Muscle of arm (tissue), 14 donors: ENCODE data around the gene STX18. TPM values are rescaled to one million over a fixed set of nuclear protein-coding genes. Genes with fewer than 3 reads are reported as not detected.
A peak's percentile ranks its signal among the peaks of the same experiment; 100 is the strongest.
"Not testable (repeated sequence)": the region's sequence is repeated elsewhere in the genome, so short reads cannot be mapped to it uniquely, and the experiment has no call there.

Source experiments
- DNase-seq: peaks from one replicate; pipeline ENCODE4 v3.0.0-alpha.2; 2013
- long read RNA-seq, 11 donors: transcript quantifications; one replicate each; lab custom pipeline, GENCODE V29; 2026
- polyA plus RNA-seq, 12 donors: library from polyadenylated mRNA; unstranded; fragments of 120-200 nt; gene quantifications; one replicate each; pipeline ENCODE4 v1.2.1, GENCODE V29; 2013; ENCODE audit not compliant: insufficient read length in 12 of 12

Gene STX18
- polyA plus RNA-seq = 10 to 100 TPM in 11 of 12 donors, not detected in 1; 25.3 to 54.9 (median 32.5) TPM
- long read RNA-seq, donor 1, transcript STX18-201 (11 exons, 2,138 nt) = major isoform, 7 of 22 reads
- long read RNA-seq, donor 1, partial matches to known transcripts = 13 of 22 reads
- long read RNA-seq, donor 1, other reads (novel, unspliced or antisense) = 0 of 22 reads
- long read RNA-seq, donor 2, transcript STX18-201 (11 exons, 2,138 nt) = major isoform, 10 of 16 reads
- long read RNA-seq, donor 2, partial matches to known transcripts = 5 of 16 reads
- long read RNA-seq, donor 2, other reads (novel, unspliced or antisense) = 0 of 16 reads
- long read RNA-seq, donor 3, partial matches to known transcripts = 0 of 4 reads
- long read RNA-seq, donor 3, other reads (novel, unspliced or antisense) = 0 of 4 reads
- long read RNA-seq, donor 4, partial matches to known transcripts = 0 of 4 reads
- long read RNA-seq, donor 4, other reads (novel, unspliced or antisense) = 0 of 4 reads
- long read RNA-seq, donor 5, transcript STX18-201 (11 exons, 2,138 nt) = major isoform, 10 of 10 reads
- long read RNA-seq, donor 5, partial matches to known transcripts = 0 of 10 reads
- long read RNA-seq, donor 5, other reads (novel, unspliced or antisense) = 0 of 10 reads
- long read RNA-seq, donor 6, transcript STX18-201 (11 exons, 2,138 nt) = major isoform, 6 of 6 reads
- long read RNA-seq, donor 6, partial matches to known transcripts = 0 of 6 reads
- long read RNA-seq, donor 6, other reads (novel, unspliced or antisense) = 0 of 6 reads
- long read RNA-seq, donor 7, transcript STX18-201 (11 exons, 2,138 nt) = major isoform, 7 of 8 reads
- long read RNA-seq, donor 7, partial matches to known transcripts = 0 of 8 reads
- long read RNA-seq, donor 7, other reads (novel, unspliced or antisense) = 0 of 8 reads
- long read RNA-seq, donor 8, transcript STX18-201 (11 exons, 2,138 nt) = major isoform, 11 of 14 reads
- long read RNA-seq, donor 8, partial matches to known transcripts = 0 of 14 reads
- long read RNA-seq, donor 8, other reads (novel, unspliced or antisense) = 0 of 14 reads
- long read RNA-seq, donor 9, transcript STX18-201 (11 exons, 2,138 nt) = major isoform, 10 of 16 reads
- long read RNA-seq, donor 9, partial matches to known transcripts = 6 of 16 reads
- long read RNA-seq, donor 9, other reads (novel, unspliced or antisense) = 0 of 16 reads
- long read RNA-seq, donor 10, transcript STX18-201 (11 exons, 2,138 nt) = major isoform, 9 of 9 reads
- long read RNA-seq, donor 10, partial matches to known transcripts = 0 of 9 reads
- long read RNA-seq, donor 10, other reads (novel, unspliced or antisense) = 0 of 9 reads
- long read RNA-seq, donor 11, transcript STX18-201 (11 exons, 2,138 nt) = major isoform, 6 of 7 reads
- long read RNA-seq, donor 11, partial matches to known transcripts = 0 of 7 reads
- long read RNA-seq, donor 11, other reads (novel, unspliced or antisense) = 0 of 7 reads

DNA sequence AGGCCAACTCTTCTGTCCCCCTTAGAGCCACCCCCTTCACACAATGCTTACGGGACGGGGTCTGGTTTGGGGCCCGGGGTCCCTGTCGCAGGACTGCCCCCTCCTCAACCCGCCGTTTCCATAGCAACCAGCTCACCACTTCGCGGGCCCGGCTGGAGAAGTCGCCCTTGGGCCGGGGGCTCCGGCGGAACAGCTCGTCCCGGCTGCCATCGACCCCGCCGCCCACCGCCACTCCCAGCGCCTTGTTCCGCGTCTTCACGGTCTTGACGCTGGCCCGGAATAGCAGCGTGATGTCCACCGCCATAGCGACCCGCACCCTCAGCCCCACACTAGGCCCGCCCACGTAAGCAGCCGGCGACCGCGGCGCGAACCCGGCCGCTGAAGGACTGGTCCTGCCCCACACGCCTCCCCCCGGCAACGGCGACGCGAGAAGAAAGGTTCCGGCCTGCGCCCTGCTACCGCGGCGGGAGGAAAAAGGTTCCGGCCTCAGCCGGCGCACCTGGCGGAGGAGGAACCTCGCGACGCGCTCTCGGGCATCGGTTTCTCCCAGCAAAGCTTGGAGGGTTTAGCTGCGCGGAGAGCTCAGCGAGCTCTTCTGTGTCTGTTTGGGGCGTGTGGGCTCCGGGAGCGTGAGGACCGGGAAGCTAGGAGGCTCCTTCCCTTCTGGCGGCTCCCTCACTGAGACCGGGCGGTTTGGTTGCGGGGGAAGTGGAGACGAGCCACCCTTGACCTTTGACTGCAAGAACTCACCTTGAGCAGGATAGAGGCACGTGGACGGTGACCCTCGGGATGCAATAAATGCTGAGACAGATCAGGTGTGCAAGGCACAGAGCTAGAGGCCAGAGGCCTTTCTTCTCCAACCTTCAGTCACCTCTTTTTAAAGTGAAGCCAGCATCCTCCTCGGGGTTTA, at the start of gene STX18:
STX18 (minus strand) TSS at position 388 of the 910 bp plus-strand sequence; CDS start at position 304, 84 bp downstream.
- DNase-seq = peak; percentile 92

DNA sequence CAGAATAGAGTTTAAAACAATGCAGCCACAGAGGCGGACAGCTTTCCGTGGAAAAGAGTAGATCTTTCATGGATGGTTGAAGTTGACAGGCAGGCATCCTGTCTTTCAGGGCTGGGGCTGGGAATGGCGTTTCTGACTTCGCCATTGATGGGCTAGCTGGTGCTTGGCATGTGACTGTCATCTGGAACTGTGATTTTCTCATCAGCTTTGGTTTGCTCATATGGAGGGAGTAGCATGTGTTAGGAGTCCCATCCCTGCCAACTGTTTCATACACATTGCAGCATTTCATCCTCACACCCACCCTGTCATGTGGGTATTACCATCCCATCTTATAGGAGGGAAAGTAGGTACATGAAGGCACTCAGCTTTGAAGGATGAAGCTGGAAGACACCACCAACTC, 49.2 kb upstream of the STX18 start:
- DNase-seq = no peak

DNA sequence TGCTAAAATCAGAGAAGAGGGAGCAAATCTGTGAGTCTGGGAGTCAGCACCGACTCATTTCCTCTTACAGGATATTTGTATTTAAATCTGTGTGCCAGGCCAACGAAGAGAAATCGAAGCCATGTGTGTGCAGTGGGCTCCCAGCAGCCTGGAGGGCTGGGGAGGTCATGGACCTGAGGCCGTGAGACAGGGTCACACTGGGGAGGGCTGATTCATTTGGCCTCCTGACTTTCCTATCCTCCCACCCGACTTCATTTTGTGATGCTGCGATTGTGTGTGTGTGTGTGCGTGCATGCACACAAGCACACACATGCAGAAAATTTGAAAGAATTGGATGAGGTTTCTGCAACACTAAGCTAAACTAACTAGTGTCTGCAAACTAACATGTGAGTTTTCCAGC, 48.7 kb upstream of the STX18 start:
- peak; percentile 43 for DNase-seq

DNA sequence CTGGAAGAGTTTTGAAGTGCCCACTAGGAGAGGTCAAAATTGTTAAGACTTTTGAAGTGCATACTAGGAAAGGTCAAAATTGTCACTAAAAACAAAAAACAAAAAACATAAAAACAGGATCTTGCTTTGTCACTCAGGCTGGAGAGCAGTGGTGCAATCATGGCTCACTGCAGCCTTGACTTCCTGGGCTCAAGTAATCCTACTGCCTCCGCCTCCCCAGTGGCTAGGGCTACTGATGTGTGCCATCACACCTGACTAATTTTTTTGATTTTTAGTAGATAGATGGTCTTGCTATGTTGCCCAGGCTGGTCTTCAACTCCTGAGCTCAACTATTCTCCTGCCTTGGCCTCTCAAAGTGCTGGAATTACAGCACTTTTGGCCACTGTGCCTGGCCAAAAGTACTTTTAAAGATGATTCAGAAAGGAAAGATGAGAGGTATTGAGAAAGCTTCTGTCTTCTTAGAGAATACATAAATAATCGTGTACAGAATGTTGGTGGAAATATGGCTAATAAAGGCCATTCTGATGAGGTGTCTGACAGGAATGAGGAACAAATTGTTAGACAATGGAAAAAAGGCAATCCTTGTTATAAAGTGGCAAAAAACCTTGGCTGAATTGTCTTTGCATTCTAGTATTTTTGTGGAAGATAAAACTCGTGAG, 43.3 kb upstream of the STX18 start:
- no peak for DNase-seq

DNA sequence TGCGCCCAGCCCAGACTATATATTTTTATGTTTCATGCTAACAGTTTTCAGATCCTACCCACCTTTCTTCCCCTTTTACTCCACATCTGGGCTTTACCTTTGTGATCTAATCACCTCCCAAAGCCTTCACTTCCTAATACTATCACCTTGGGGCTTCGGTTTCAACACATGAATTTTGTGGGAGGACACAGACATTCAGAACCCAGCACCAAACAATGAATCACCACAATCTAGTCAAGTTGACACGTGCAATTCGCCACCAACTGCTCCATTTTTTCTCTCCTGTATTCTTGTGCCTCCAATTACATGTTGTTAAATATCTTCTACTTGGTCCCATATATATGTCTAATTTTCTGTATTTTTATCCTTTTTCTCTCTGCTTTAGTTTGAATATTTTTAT, 41.8 kb upstream of the STX18 start:
- no peak for DNase-seq

DNA sequence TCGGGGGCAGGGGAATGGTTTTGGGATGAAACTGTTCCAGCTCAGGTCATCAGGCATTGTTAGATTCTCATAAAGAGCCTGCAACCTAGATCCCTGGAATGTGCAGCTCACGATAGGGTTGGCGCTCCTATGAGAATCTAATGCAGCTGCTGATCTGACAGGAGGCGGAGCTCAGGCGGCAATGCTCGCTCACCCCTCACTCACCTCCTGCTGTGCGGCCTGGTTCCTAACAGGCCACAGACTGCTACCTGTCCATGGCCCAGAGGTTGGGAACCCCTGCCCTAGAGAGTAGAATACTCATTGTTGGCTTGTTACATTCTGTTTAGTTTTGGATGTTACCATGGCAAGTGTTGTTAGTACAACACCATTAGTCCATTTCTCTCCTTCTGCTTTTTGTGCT, 40.8 kb upstream of the STX18 start:
- no peak for DNase-seq

DNA sequence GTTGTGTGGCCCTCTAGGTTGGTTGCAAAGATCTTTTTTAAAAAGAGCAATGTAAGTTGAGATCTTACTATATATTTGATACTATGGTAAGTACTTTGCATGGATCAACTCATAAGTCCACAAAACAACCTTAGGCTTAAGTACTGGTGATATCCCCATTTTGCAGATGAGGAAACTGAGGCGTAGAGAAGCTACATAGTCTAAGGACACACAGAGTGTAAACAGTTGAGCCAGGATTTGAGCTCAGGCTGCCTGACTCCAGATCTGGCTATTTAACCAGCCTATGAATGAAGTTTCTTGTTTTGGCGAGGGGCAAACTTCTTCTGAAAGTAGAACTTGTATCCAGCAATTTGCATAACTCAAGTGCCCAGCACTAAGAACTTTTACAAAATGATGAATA, 38.6 kb upstream of the STX18 start:
- no peak for DNase-seq

DNA sequence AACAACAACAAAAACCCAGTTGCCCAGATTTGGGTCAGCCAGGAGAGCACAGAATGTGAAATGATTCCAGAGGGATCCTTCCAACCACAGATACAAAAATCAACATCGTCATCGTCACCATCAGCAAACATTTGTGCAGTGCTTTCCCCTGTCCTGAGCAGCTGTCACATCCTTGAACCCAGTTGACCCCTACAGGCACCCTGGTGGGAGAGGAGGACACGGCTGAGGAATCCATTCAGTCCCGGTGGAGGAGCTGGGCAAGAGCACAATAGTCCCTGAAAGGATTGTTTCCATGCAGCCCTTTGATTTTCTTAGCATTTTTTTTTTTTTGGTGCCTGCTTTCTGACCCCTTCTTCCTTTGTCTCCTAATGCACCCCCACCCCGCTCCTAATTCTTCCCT, 37.1 kb upstream of the STX18 start:
- no peak for DNase-seq

DNA sequence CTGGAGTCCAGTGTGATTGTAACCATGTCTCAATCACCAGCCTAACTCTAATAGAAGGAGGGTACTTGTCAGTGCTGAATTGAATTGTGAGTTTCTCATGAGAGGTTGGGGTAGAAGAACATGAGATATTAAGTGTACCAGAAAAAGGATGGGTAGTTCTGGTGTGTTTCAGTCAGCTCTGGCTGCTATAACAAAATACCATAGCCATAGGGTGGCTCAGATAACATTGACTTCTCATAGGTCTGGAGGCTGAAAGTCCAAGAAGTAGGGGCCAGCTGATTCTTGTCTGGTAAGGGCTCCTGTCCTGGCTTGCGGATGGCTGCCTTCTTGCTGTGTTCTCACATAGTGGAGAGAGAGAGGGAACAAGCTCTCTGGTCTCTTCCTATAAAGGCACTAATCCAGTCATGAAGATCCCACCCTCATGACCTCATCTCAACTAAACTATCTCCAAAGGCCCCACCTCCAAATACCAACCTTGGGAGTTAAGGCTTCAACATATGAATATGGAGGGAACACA, 35.6 kb upstream of the STX18 start:
- DNase-seq = no peak

DNA sequence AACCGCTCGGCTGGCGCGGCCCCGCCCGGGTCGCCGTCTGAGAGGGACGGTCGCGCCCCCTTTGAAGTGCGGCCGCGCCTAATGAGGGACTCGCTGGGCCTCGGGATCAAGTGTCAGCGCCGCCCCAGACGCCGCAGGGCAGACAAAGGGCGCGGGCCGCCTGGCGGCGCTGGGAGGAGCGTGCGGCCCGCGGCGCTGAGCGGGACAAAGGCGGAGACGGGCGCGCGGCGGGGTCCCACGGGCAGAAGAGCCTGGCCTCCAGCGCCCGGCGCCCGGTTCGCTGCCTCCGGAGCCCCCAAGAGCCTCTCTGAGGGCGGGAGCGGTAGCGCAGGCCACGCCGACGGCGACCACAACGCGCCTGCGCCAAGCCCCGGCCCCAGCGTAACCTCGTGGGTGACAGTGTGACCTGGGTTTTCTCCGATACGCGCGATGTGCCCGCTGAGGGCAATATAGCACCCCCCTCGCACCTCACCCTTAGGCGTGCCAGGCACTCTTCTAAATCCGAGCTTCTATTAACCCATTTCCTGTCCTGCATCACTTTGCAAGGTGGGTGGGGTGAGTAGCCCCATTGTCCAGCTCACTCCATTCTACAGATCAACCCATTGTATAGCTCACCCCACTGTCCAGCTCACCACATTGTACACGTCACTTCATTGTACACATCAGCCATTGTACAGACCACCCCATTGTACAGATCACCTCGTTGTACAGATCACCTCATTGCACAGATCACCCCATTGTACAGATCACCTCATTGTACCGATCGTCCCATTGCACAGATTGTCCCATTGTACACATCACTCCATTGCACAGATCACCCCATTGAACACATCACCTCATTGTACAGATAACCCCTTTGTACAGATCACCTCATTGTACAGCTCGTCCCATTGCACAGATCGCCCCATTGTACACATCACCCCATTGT, 33.7 kb upstream of the STX18 start:
- peak; percentile 55 for DNase-seq

DNA sequence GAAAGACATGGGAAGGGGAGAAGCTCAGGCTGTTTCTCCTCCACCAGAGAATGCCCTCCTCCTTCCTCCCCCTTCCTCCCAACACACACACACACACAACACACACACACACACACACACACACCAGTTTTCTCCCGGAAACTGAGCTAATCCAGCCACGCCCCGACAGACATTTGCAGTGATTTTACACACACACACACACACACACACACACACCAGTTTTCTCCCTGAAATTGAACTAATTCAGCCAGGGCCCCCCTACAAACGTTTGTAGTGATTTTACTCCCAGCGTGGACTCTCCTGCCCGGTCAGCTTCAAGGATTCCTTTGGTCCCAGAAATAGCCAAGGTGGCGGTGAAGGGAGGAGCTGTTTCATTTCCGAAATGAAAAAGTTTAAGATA, 32.9 kb upstream of the STX18 start:
- DNase-seq = peak; percentile 86

DNA sequence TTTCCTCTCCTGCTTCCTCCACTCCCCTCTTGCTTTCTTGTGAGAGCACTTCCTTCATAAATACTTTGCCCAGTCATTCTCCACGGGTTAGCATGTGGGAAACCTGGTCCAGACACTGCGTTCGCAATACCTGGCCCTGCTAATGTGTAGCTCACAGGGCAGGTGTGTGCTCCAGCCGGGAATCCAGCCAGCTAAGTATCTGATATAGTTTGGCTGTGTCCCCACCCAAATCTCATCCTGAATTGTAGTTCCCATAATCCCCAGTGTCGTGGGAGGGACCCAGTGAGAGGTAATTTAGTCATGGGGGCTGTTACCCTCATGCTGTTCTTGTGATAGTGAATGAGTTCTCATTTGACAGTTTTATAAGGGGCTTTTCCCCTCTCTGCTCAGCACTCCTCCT, 32.2 kb upstream of the STX18 start:
- DNase-seq = no peak

DNA sequence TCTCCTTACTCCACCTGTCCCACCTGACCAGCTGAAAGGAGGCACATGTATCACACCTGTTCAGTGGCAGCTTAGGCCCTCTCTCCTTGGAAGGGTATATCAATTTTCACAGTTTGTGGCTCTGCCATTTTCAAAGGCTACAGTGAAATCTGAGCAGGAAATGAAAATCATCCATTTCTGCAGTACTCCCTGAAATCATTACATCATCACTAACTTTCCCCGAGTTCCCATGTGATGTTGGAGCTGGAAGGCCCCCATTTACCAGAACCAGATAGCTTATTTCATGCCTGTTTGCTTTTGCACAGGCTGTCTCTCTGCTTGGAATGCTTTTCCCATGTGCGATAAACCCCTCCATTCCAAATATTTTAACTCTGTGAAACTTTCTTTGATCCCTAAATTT, 31.0 kb upstream of the STX18 start:
- DNase-seq = no peak

DNA sequence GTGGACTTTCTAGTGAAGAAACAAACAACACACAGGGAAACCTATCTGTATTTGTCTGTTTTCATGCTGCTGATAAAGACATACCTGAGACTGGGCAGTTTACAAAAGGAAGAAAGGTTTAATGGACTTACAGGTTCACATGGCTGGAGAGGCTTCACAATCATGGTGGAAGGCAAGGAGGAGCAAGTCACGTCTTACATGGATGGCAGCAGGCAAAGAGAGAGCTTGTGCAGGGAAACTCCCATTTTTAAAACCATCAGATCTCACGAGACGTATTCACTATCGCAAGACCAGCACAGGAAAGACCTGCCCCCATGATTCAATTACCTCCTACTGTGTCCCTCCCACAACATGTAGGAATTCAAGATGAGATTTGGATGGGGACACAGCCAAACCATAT, 28.0 kb upstream of the STX18 start:
- DNase-seq = not testable (repeated sequence)

DNA sequence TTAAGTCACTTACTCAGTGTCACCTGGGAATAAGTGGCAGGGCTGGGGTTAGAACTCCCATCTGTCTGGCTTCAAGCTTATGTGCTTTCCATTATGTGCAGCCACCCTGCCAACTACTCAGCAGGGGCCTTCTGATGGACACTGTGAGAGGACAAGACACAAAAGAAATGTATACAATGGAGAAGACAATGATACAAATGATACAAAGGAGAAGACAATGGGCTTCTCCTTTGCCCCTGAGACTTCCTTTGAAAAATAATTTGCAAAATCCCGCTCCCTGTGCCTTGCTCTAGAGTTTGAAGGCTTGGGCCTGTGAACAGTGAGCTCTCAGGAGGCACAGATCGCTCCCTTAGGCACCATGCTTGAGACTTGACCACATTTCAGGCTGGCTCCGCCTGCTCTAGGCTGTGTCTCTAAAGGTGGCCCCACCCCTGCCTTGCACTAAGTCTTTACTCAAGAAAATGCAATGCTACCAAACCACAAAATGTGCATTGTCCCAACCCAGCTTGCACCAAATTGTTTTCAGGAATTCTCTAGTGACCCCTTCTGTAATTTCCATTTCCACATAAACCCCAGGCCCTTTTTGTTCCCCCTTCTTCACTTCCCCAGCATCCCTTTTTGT, 27.1 kb upstream of the STX18 start:
- DNase-seq = no peak

DNA sequence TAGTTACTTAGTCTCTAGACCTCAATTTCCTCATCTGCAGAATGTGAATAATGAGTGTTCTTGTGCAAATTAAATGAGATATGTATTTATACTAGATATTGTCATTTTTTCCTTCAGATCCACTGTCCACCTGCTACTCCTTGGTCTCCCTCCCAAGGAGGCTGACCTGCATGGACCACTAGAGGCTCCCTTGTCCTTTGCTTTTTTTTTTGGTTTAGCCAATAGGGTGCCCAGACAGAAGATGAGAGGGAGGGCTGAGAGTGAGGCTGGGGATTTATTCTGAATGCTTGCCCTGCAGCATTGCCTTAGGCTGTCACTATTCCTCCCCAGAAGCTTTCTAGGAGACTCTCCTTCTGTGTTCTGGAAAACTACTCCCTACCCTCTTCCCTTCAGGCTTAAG, 24.5 kb upstream of the STX18 start:
- DNase-seq = not testable (repeated sequence)

DNA sequence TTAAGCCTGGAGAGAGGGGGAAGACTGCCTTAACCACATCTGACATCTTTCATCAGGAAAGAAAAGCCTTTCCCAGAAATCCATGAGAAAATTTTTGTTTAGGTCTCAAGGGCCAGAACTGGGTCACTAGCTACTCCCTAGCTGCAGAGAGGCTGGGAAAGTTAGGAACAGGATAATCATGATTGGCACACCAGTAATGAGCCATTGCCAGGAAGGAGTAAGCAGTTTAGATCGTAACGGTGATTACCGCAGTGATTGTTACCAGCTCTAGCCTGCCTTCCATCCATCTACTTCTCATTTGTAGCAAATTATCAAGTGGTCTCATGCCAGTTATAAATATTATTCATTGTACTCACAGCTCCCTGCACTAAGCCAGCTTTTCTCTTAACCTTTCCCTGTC, 22.7 kb upstream of the STX18 start:
- DNase-seq = no peak

DNA sequence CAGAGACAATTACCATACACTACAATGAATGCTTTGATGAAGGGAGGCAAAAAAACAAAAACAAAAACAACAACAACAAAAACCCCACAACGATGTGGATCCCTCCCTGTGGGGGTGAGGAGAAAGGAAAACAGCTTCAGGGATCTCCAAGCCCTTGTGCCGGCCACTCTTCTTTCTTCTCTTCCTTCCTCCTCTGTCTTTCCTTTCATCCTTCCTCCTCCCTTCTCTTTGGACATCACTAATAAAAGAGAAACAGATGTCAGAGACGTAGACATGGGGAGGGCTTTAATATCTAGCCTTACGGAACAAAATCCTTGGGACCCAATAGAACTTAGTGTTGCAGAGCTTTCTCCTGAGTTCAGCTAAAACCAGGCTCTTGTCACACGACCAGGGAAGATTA, 18.8 kb upstream of the STX18 start:
- DNase-seq = no peak
